SH-SY5Y (cell line): Measurements from ENCODE around the gene ITGB6.

Source experiments
- GATA2 ChIP-seq: IDR thresholded peaks from 2 replicates; pipeline ENCODE4 v1.6.1; 2011; ENCODE audit warnings: mild to moderate bottlenecking, low read depth, low read length
- GATA3 ChIP-seq: IDR thresholded peaks from 2 replicates; pipeline ENCODE4 v1.6.1; 2011; ENCODE audit warnings: low read depth, mild to moderate bottlenecking, low read length, moderate library complexity

DNA sequence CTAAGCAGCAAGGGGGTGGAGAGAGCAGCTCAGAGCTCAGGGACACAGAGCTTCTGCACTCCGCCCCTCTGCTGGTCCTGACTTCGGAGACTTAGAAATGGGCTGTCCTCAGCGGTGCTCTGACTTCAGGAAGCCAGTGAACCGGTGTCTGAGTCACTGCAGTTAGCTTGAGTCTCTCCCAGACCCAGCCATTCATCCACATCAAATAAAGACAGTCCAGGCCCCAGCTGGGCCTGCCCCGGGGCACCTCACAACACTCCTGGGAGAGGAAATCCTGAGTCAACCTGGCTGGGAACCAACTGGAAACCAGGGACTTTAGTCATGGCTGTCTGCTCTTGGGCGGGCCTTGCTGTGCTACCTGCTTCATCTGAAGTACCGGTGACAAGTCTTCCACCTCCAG lies 5.4 kb upstream of the ITGB6 start:
- TF ChIP-seq GATA2 (no peak), GATA3 (no peak)
